Activated CD8-positive, alpha-beta T cell treated with anti-CD3 and anti-CD28 coated beads, Interleukin-2, amount 10 ng/mL, durations not matched to agents 7 days and 5 days (primary cell): ENCODE measurements around the gene DCDC2C. TPM values are rescaled to one million over a fixed set of nuclear protein-coding genes. Genes with fewer than 3 reads are reported as not detected.

Source experiments
- ATAC-seq: fragments of 150-1000 bp; cut with Tn5 transposase; one replicate; pipeline ENCODE4 v1.10.0; 2021; ENCODE audit warnings: moderate library complexity
- CTCF ChIA-PET: fragments of 350-600 bp; sonication (Branson Sonifier 250); formaldehyde crosslinking; loops from one replicate; lab custom pipeline; 2021; ENCODE audit warnings: antibody characterized with exemption; lab: Charles Lee
- POLR2A ChIA-PET: fragments of 350-600 bp; sonication (Branson Sonifier 250); formaldehyde crosslinking; loops from one replicate; lab custom pipeline; 2021; ENCODE audit warnings: antibody characterized with exemption; lab: Charles Lee
- DNase-seq: peaks from one replicate; pipeline ENCODE4 v3.0.0-alpha.2; 2020
- H3K27ac Mint-ChIP-seq: one replicate; pipeline ENCODE4 v1.8.0; 2021; ENCODE audit warnings: mild to moderate bottlenecking, mixed read lengths
- H3K27me3 Mint-ChIP-seq: one replicate; pipeline ENCODE4 v1.8.0; 2021; ENCODE audit warnings: low read depth, mixed read lengths
- H3K36me3 Mint-ChIP-seq: one replicate; pipeline ENCODE4 v1.8.0; 2021; ENCODE audit warnings: low read depth, mixed read lengths
- H3K4me1 Mint-ChIP-seq: one replicate; pipeline ENCODE4 v1.8.0; 2021; ENCODE audit warnings: low read depth, mixed read lengths
- H3K4me3 Mint-ChIP-seq: one replicate; pipeline ENCODE4 v1.8.0; 2021; ENCODE audit warnings: mild to moderate bottlenecking, mixed read lengths
- H3K9me3 Mint-ChIP-seq: one replicate; pipeline ENCODE4 v1.8.0; 2022; ENCODE audit warnings: mixed read lengths; ENCODE audit not compliant: insufficient read depth
- total RNA-seq, 2 experiments: library from RNA; stranded (reverse); gene quantifications; one replicate each; pipeline ENCODE4 v1.2.3, GENCODE V29; 2021

Gene DCDC2C
- total RNA-seq, 2 experiments from 2014 or later = not detected

DNA sequence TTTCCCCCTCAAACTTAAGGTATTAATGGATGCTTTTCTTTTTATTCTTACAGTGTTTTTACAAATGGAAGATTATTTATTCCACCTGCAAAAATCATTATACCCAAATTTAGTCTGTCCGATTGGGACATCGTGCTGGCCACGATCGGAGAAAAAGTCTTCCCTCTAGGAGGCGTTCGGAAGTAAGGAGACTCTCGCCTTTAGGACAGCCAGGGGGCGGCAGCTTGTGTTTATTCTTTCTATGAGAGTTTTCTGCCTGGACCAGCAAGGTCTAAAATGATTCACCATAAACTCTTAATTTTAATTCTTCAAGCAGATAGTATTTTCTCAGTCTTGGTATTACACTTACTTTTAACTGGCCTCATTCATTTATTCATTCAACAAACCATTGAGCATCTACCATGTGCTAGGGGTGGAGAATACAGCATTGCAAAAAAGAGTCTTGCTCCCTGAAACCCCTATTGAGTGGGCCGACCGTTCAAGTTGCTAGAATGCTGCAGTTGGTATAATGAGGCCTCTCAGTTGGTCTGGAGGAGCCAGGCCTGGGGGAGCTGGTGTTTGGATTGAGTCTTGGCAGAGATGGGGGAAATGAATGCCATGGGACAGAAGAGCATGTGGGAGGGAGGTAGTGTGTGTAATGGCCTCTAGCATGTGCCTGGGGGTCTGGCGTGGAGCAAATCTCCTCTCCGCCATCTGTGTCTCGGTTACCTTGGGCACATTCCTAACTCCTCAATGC, 38.7 kb downstream of the DCDC2C start:
- ChIA-PET CTCF (no interaction called here), POLR2A (no interaction called here)
- Mint-ChIP-seq H3K4me3 (no peak overlapping the region), H3K9me3 (no peaks in the 10 kb centered on the region), H3K27me3 (peaks cover 6% of the 10 kb centered on the region), H3K4me1 (no peaks in the 10 kb centered on the region), H3K36me3 (no peaks in the 10 kb centered on the region), H3K27ac (no peak overlapping the region)
- DNase-seq (no peak), ATAC-seq (no peak)

DNA sequence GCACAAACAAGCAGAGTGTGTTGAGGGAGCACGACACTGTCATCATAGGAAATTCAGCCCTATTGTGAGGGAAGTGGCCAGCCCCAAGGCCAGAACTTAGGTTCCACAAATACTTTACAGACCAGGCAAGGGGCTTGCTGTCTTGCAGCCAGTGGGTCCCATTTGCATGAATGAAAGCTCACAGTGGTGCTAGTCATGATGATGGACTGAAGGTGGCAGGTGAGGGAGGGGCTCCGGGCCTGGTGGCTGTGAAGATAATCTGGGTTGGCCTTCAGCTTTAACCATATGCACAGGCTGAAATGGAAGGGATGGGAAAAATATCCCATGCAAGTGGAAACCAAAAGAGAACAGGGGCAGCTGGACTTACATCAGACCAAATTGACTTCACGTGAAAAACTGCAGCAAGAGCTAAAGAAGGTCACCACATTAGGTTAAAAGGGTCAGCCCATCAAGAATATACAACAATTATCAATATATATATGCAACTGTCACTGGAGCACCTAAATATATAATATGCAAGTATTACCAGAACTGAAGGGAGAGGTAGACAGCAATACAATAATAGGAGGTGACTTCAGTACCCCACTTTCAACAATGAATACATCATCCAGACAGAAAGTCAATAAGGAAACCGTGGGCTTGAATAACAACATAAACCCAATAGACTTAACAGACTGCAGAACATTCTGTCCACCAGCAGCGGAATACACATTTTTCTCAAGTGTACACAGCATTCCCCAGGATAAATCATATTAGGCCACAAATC, 39.6 kb downstream of the DCDC2C start:
- Mint-ChIP-seq H3K4me1 (no peaks in the 10 kb centered on the region), H3K27ac (no peak overlapping the region), H3K4me3 (no peak overlapping the region), H3K36me3 (no peaks in the 10 kb centered on the region), H3K9me3 (no peaks in the 10 kb centered on the region), H3K27me3 (peaks cover 6% of the 10 kb centered on the region)
- POLR2A ChIA-PET = no interaction called here
- CTCF ChIA-PET = no interaction called here
- no peak for DNase-seq
- ATAC-seq = no peak

DNA sequence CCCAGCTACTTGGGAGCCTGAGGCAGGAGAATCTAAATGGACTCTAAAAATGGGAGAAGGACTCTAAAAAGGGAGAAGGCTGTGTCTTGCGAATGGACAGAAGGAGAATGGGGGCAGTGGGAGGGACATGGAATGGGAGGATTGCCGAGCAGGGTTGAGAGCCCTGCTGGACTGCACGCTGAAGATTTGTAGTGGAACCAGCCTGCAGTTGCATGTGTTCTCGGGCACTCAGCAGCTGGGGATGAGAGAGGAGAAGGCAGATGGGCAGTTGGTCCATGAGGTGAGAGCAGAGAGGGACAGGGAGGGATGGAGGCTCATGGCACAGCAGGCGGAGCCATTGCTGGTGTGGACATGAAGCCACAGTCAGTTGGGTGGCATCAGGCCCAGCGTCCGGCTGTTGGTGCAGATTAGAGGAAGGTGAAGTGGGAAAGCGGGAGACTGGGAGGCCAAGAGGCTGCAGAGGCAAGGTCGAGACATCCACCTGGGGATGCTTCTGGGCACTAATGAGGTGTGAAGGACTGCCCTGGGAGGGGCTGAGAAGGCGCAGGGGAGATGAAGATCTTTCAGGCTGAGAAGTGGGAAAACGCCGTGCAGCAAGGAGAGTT, 40.7 kb downstream of the DCDC2C start:
- no peak for DNase-seq
- POLR2A ChIA-PET = no interaction called here
- Mint-ChIP-seq H3K36me3 (no peaks in the 10 kb centered on the region), H3K27me3 (peaks cover 6% of the 10 kb centered on the region), H3K4me1 (no peaks in the 10 kb centered on the region), H3K27ac (no peak overlapping the region), H3K9me3 (no peaks in the 10 kb centered on the region), H3K4me3 (no peak overlapping the region)
- ATAC-seq = no peak
- CTCF ChIA-PET = no interaction called here

DNA sequence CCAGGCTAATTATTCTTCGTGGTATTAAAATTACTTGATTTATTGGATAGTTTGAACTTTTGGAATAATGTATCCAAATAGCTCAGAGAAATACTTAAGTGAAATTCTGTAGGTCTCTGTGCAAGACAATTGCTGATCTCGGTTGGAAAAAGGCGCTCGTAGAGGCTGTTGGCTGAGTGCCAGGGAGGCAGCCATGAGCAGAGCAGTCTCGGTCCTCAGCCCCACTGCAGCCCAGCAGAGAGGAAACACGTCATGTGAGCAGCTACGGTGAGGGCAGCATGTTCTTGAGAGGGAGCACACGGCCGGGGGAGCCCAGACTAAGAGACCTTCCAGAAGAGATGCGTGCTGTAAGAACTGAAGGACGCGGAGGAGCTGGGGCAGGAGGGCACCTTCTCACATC, 42.5 kb downstream of the DCDC2C start:
- ATAC-seq = no peak
- ChIA-PET CTCF (no interaction called here), POLR2A (no interaction called here)
- H3K4me3 Mint-ChIP-seq = no peak overlapping the region
- no peaks in the 10 kb centered on the region for H3K4me1 Mint-ChIP-seq
- peaks cover 2% of the 10 kb centered on the region for H3K27me3 Mint-ChIP-seq
- H3K9me3 Mint-ChIP-seq = no peaks in the 10 kb centered on the region
- no peak overlapping the region for H3K27ac Mint-ChIP-seq
- no peaks in the 10 kb centered on the region for H3K36me3 Mint-ChIP-seq
- no peak for DNase-seq

DNA sequence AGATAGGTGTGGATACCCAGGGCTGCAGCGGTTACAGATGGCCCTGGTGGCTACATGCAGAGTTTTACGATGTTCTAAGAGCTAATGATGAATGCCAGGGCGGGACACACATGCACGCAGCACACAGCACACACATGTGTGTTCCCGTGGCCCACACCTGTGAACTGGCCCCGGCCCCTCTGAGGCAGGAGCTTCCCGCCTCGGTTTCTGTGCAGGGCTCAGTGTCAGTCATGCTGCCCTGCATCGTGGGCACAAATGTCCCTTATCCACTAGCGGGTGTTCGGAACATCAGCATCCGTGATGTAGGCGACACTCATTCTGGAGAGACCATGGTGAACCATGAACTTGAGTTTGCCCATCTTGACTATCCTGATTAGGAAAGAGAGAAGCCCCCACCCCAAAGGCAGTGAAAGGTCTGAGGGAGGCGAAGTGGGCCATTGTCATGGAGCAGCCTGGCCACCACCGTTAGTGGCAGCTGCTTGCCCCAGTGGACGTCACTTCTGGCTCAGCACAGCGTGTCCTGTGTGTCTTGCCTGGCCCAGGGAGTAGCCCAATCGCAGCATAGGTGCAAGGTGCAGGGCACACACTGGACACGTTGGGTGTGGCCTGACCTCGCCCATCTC, 43.8 kb downstream of the DCDC2C start:
- ATAC-seq (no peak), DNase-seq (no peak)
- Mint-ChIP-seq H3K4me3 (no peak overlapping the region), H3K9me3 (no peaks in the 10 kb centered on the region), H3K27me3 (no peaks in the 10 kb centered on the region), H3K36me3 (no peaks in the 10 kb centered on the region), H3K27ac (no peak overlapping the region), H3K4me1 (no peaks in the 10 kb centered on the region)
- ChIA-PET CTCF (no interaction called here), POLR2A (no interaction called here)

DNA sequence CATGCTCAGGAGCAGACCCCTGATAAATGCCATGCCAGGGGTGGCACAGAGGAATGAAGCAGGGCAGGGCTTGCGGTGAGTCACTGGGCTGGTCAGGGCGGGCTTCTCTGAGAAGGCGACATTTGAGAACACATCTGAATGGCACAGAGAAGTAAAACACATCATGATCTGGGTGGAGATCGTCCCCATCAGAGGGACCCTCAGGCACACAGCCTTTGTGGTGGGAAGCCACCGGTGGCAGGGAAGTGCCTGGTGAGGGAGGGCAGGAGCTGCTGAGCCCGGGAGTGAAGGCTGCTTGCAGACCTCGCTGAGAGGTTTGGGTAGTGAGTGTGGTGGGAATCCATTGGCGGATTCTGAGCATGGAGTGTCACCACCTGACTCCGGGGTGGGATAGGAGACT, 44.5 kb downstream of the DCDC2C start:
- POLR2A ChIA-PET = no interaction called here
- H3K36me3 Mint-ChIP-seq = no peaks in the 10 kb centered on the region
- CTCF ChIA-PET = no interaction called here
- no peaks in the 10 kb centered on the region for H3K9me3 Mint-ChIP-seq
- ATAC-seq = no peak
- no peak overlapping the region for H3K27ac Mint-ChIP-seq
- no peaks in the 10 kb centered on the region for H3K4me1 Mint-ChIP-seq
- H3K4me3 Mint-ChIP-seq = no peak overlapping the region
- no peak for DNase-seq
- no peaks in the 10 kb centered on the region for H3K27me3 Mint-ChIP-seq

DNA sequence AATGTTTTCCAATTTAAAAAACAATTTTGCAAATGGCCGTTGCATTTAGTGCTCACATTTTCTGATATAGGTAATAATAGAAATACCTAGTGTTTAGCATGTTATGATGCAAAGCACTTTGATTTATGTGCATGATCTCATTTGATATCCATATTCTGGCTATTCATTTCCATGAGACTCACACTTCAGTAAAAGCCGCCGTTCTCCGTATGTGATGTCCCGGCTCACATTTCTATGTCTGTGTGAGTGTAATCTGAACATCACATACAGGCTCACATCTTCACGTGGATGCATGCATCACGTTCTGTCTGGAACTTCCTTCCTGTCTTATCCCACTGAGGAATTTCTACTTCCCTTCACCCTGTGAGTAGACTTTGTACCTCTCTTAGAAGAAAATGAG, 45.8 kb downstream of the DCDC2C start:
- Mint-ChIP-seq H3K9me3 (no peaks in the 10 kb centered on the region), H3K27me3 (no peaks in the 10 kb centered on the region), H3K4me1 (no peaks in the 10 kb centered on the region), H3K27ac (no peak overlapping the region), H3K4me3 (no peak overlapping the region), H3K36me3 (no peaks in the 10 kb centered on the region)
- ChIA-PET POLR2A (no interaction called here), CTCF (interaction anchor here (1.0 kb wide), 1 partner anchor 31 kb away, joined by 3 read pairs; no protein-coding TSS in a partner anchor)
- no peak for DNase-seq
- ATAC-seq = no peak

DNA sequence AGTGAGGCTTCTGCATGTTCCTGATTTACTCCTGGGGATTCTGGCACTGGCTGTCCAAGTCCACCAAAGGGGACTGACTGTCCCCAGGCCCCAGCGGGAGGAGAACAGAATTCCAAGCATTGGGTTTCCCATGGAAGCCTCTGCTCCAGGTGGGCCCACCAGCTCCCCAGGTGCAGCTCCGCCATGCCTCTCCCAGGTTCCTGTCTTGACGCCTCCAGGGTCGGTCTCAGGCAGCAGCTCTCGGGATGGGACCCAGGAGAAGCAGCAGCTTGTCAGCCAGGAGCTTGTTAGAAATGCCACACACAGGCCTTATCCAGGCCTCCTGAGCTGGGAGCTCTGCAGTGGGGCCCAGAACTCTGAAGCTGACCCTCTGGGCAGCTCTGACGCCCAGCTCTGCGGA, 47.9 kb downstream of the DCDC2C start:
- H3K4me3 Mint-ChIP-seq = no peak overlapping the region
- H3K36me3 Mint-ChIP-seq = no peaks in the 10 kb centered on the region
- H3K4me1 Mint-ChIP-seq = no peaks in the 10 kb centered on the region
- ChIA-PET POLR2A (no interaction called here), CTCF (no interaction called here)
- no peaks in the 10 kb centered on the region for H3K9me3 Mint-ChIP-seq
- no peak for DNase-seq
- ATAC-seq = no peak
- no peak overlapping the region for H3K27ac Mint-ChIP-seq
- no peaks in the 10 kb centered on the region for H3K27me3 Mint-ChIP-seq

DNA sequence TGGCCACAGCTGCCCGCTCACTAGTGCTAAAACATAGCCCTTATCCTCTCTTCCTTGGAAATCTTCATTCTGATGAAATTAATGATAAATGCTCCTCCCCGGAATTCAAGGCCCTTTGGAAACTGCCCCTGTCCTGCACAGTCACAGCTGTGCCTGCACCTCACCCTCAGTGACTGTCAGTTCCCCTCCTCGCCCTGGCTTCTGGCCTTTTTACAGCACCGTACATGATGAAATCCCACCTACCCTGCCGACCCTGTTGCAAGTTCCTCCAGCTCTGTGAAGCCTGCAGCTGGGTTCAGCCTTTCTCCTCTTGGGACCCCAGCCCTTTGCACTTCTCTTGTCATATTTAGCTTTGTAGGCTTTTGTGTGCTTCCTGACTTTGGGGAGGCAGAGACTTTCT, 48.4 kb downstream of the DCDC2C start:
- H3K9me3 Mint-ChIP-seq = no peaks in the 10 kb centered on the region
- ChIA-PET POLR2A (no interaction called here), CTCF (no interaction called here)

DNA sequence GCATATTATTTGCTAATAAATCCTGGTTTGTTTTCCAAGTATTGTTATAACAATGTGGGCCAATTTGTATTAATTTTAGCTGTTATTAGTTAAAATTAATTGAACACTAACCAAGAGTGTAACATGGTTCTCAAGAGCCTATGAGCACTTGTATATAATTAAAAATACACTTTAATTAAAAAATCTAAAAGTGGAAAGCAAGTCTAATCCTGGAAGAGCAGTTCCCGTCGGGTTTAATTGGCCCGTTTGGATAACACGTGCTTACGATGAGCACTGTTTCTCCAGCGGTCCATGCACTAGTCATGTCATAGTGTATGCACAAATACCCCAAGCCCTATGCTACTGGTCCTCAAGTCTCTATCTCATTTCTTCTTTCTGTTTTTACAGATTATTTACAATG, 49.0 kb downstream of the DCDC2C start:
- Mint-ChIP-seq H3K27me3 (no peaks in the 10 kb centered on the region), H3K9me3 (no peaks in the 10 kb centered on the region), H3K4me1 (no peaks in the 10 kb centered on the region), H3K36me3 (no peaks in the 10 kb centered on the region), H3K27ac (no peak overlapping the region), H3K4me3 (no peak overlapping the region)
- ChIA-PET CTCF (no interaction called here), POLR2A (no interaction called here)
- no peak for DNase-seq
- ATAC-seq = no peak

More for the DNA sequence above, 48.4 kb downstream of the DCDC2C start:
- H3K27ac Mint-ChIP-seq = no peak overlapping the region
- no peak overlapping the region for H3K4me3 Mint-ChIP-seq
- DNase-seq = no peak
- H3K36me3 Mint-ChIP-seq = no peaks in the 10 kb centered on the region
- ATAC-seq = no peak
- no peaks in the 10 kb centered on the region for H3K4me1 Mint-ChIP-seq
- H3K27me3 Mint-ChIP-seq = no peaks in the 10 kb centered on the region

DNA sequence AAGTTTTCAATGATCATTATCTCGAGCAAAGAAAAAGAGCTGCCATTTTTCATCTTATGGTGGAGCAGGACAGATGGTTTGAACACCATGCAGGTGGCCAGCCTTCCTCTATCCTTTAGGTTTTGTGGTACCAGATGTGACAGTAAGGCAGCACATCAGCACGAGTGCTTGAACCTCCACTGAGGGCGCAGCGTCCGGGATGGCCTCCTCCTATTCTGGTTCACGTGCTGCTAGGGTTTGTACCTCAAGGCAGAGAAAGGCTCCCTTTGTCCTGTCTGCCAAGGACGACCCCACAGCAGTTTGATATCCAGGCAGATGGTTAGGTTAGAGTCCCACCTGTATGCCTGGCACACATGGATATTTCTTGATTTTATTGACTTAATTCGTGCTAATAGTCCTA, 50.2 kb downstream of the DCDC2C start:
- ChIA-PET CTCF (no interaction called here), POLR2A (no interaction called here)
- ATAC-seq (no peak), DNase-seq (no peak)
- Mint-ChIP-seq H3K27ac (no peak overlapping the region), H3K9me3 (no peaks in the 10 kb centered on the region), H3K4me1 (no peaks in the 10 kb centered on the region), H3K4me3 (no peak overlapping the region), H3K27me3 (no peaks in the 10 kb centered on the region), H3K36me3 (no peaks in the 10 kb centered on the region)

DNA sequence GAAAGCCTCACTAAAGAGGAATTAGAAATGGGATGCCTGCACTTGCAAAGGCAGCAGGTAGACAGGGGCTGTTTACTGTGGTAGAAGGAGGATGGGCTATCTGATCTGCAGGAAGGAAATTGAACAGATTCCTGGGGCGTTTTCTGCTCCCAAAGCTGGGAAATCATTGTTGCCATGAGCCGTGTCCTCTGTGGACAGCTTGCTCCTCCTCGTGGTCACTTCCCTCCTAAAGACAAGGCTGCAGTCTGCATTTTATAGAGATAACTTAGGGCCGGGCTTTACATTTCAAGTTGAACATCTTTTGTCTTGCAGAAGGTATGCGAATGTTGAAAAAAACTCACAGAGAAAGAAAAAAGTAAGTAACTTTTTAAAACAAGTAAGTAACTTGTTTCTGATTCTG, 50.9 kb downstream of the DCDC2C start:
- ChIA-PET CTCF (no interaction called here), POLR2A (no interaction called here)
- Mint-ChIP-seq H3K9me3 (no peaks in the 10 kb centered on the region), H3K4me1 (no peaks in the 10 kb centered on the region), H3K27me3 (no peaks in the 10 kb centered on the region), H3K36me3 (no peaks in the 10 kb centered on the region), H3K27ac (no peak overlapping the region), H3K4me3 (no peak overlapping the region)
- no peak for ATAC-seq
- DNase-seq = no peak
